HG02840 (cell line): ENCODE measurements around the gene LDLRAD4.

ENCODE experiments used
- ATAC-seq: cut with Tn5 transposase; IDR thresholded peaks from one replicate; pipeline ENCODE4 v1.9.1; 2021; ENCODE audit warnings: mild to moderate bottlenecking, moderate library complexity, moderate number of reproducible peaks; ENCODE audit not compliant: unreplicated experiment, low FRiP score

Gene LDLRAD4

GRCh38 chr18:13539050-13539449 is 320.5 kb downstream of the LDLRAD4 start:
- ATAC-seq: no peak

- no peak for ATAC-seq
These were observed 321.4 kb downstream of the LDLRAD4 start for GRCh38 chr18:13539843-13540476.

DNA sequence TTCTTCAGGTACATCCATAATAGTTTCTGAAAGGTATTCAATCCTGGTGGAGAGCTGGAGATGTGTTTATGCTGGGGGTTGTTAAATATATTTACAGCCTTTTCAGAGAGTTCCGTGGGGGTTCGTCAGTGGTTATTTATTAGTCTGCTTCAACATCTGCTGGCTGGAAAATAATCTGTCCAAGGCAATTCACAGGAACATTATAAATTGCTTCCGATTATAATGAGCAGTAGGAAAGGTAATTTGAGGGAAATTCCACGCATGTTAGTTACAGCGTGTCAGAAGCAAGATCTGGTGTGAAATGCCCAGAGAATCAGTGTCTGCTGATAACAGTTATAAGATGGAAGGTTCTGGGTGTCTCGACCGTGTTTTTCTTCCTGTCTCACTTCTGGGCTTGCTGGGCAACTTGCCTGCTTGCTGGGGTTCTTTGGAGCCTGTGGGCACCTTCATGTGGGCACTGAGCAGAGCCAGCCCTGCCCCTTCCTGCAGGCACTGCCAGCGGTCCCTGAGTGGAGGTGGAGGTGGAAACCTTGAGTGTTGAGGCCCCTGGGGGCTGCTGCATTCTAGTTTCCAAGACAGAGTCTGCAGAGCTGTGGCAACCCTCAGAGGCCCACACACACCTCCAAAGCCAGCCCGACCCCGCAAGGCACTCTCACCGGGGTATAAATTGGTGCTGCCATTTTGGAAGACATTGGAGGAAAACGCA is 322.1 kb downstream of the LDLRAD4 start:
- ATAC-seq: no peak

DNA sequence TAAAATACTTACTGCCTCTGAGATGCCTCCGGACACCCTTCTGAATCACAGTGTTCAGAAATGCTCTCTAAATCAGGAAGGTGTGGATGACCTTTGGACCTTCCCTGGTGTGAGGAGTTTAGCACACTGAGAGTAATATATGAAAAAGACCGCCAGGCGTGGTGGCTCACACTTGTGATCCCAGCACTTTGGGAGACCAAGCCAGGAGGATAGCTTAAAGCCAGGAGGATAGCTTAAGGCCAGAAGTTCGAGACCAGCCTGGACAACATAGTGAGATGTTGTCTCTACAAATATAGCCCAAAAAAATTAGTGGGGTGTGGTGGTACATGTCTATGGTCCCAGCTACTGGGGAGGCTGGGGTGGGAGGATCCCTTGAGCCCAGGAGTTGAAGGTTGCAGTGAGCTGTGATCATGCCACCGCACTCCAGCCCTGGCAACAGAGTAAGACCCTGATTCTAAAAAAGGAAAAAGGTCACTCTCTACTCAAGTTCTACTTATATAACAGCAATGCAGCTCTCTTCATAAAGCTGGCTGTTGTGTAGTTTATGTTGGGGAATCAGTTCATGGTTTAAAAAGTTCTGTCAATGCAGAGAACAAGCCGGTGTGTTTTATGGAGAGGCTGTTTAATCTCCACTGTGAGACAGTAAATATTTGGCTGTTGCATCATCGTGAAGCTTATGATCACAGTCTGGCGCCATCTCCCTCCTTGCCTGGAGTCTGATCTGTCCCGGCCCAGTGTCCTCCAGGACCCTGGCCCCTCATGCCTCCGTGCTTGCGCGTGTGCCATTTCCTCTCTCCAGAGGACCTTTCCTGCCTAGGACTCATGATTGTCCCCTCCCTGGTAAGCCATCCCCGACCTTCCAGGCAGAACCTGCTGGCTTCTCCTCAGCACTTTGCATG is 323.3 kb downstream of the LDLRAD4 start:
- no peak for ATAC-seq

DNA sequence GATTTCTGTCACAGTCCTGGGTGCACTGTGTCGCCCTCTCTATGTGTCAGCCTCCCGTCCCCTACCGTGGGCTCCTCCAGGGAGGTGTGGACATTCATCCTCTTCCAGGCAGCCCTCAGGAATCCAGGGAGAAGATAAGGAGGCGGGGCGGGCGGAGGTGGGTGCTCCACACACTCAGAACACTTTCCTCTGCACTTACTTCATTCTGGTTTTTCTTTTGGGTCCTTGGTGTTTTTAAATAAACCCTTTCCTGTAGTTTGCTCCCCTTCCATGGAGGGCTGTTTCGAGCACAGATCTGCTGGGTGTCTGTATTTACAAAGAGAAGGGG is 323.9 kb downstream of the LDLRAD4 start:
- no peak for ATAC-seq

DNA sequence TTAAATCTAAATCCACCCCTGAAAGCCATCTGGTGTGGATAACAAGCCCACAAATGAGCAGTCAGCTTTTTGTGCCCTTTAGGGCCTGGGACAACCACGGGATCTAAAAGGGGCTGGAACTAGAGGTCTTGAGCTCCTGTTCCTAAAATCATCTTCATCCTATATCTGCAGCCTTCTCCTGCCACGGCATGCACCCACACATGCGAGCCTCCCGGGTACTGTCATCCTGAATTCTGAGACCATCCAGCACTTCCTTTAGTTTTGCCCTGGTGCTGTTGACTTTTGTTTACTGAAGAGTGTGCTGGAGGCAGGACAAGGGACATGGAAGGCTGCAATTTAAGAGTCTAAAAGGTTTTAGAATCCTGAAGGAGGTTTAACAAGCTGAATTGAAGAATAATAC is 324.6 kb downstream of the LDLRAD4 start:
- ATAC-seq: no peak

DNA sequence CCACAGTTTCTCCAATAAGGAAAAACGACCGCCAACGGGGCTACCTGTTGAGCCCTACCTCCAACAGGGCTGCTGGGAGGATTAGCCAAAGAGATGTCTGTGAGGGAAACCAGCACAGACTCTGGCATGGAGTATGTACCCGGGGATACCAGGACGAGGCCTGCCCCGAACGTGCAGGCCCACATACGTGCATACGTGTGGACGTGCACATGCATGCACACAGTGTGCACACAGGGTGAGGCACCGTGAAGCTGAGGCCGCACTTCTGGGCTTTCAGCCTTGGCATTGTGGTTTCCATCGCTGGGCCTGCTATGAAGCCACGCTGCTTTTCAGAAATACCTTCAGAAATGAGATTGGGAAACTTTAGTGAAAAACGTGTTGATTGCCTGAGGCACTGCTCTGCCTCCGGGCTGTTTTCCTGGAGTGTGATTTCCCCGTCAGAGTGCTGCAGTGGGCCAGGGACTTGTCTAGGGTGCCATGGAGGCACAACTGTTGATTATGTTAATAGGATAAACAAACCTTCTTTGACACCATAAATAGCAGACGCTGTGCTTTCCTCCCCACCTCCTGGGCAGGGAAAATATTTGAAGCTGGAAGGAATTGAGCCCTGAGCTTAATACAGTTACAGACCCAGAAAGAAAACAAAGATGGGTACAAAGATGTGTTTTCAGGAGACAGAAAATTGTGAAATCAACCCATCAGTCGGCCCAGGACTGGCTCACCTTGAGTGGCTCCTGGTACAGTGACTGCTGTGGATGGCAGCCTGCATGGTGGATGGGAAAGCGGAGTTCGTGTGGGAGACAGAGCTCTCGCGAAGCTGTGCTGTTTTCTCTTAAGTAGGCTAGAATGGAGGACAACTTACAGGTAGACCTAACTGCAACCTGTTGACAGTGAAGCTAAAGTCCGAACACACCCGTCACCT is 325.5 kb downstream of the LDLRAD4 start:
- ATAC-seq: no peak

GRCh38 chr18:13544953-13545352 is 326.4 kb downstream of the LDLRAD4 start:
- ATAC-seq: no peak

DNA sequence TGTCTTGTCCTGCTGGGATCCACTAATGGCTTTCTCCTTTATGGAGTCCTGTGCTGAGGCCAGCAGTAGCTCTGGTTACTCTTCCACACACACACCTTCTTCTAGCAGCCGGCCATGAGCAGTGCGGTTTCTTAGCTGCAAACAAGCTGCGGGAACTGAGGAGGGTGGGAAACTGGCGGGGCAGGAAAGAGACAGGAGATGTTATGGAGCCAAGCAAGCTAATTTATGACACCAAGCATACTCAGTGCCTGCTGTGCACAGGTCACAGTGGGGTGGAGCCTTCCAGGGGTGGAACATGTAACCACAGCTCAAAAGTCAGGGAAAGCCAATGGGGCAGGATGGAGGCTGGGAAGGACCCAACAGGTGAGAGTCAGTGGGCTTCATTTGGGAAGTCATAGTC is 327.0 kb downstream of the LDLRAD4 start:
- ATAC-seq: no peak

DNA sequence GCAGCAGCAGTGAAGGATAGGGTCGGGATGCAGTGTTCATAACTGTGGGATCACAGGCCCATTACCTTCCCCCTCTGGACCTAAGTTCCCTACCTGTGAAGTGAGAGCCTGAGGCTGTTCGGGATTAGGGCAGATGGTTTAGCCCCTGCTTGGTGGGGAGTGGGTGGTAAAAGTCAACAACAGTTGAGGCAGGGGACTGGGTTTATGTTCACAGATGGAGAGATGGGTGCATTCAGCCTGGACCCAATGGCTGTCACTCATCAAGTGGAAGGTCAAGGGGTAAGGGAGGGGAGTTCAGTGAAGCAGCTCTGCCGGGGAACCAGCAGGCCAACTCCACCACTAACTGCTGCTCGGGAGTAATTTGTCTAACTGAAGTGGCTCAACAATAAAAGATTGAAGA is 327.4 kb downstream of the LDLRAD4 start:
- ATAC-seq: no peak

DNA sequence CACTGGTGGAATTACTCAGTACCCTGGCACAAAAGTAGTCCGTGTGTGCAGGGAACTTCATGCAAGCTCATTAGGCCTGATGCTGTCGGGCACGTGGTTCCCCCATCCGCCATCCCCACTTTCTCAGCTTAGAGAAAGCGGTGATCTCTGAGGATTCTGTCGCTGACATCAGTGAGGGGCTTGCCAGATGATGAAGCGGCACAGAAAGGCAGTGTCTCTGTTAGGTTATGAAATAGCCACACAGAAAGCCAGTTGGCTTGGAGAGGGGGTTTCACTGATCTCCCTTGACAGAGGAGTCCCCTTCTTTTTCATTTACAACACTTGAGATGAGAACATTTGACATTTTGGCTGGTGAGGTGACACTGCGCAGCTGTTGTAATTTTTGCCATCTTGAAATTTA is 328.1 kb downstream of the LDLRAD4 start:
- no peak for ATAC-seq

- no peak for ATAC-seq
These were observed 328.8 kb downstream of the LDLRAD4 start for GRCh38 chr18:13547347-13547746.

DNA sequence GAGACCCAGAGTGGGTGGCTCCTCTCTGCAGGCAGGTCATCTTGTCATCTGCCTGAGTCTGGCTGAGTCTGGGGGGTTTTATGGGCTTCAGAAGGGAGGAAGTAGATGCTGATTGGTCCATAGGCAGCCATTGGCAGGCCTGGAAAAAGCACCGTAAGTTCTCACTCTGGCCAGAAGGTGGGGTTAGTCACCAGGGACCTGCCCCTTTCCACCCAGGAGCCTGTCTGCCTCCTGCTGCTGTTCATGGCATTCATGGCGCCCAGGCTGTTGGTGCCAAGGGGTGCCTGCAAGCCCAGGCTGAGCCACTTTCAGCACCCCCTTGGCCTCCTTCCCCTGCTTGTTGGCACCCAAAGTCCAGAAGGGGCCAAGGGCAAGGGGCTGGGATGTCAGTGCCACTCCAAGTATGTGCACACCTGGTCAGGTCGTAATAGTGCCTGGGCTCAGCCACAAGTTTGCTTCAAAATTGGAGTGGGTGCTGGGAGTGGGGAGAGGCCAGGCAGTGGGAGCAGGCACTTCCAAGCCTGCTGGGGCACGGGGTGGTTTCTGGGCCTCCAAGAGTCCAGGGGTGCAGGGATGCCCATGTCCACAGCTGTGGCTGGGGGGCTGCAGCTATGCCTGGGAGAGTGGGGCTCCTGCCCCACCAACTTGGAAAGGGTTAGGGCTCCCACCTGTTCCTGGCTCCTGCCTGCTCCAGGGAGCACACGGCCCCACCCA is 329.7 kb downstream of the LDLRAD4 start:
- ATAC-seq: no peak

- peak; percentile 71 for ATAC-seq
These were observed 330.7 kb downstream of the LDLRAD4 start for GRCh38 chr18:13548966-13549879.

- no peak for ATAC-seq
These were observed 331.3 kb downstream of the LDLRAD4 start for GRCh38 chr18:13549880-13550232.

DNA sequence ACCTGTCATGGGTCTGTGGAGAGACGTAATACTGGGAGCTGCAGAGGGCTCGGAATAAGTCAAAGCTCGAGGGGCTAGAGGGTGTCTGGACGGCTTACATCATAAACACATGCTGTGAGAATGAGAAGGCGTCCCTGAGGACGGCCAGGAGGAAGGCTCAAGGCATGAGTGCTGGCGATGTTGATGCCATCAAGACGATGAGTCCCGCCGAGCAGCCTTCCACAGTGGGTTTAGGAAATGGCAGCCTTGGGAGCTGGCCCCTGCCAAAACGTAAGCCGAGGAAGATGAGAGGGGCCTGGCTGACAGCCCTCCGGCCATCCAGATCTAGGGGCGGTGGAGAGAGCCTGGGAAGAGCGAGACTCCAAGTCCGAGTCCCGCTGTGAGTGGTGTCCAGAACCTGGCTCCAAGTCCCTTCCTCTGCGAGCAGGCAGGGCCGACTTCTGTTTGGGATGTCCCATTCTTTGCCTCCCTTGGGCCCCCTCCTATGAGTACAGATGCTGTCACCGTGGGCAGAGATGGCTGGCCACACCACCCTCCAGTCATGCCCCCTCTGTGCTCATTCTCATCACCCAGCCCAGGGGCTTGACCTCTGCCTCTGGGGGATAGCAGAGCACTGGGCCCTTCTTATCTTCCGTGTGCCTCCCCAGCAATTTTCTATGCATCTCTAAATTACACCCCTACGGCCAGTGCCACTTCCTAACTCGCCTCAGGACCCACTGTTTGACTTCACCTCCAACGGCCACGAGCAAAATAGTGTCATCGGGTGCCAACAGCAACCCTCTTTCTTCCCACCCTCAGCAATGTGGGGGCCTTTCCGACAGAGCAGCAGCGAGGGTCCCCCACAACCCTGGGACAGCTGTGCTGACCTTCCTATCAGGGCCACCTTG is 332.1 kb downstream of the LDLRAD4 start:
- no peak for ATAC-seq

DNA sequence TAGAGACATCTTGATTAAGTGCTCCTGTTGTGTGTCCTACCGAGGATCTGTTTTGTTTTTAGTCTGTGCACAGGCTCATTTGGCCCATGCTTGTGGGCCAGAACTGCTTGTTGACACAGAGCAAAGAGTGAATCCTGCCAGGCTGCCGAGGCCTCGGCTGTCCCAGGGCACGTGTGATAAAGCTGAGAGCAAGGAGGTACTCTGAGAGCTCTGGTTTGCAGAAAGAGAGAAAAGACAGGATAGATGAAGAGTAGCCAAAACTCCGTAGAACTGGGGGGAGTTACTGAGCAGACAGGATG is 332.7 kb downstream of the LDLRAD4 start:
- ATAC-seq: no peak
